ENCODE measurements around the gene TM4SF18.
A peak's percentile ranks its signal among the peaks of the same experiment; 100 is the strongest.
"Not testable (repeated sequence)": the region's sequence is repeated elsewhere in the genome, so short reads cannot be mapped to it uniquely, and the experiment has no call there.

Gene TM4SF18

DNA sequence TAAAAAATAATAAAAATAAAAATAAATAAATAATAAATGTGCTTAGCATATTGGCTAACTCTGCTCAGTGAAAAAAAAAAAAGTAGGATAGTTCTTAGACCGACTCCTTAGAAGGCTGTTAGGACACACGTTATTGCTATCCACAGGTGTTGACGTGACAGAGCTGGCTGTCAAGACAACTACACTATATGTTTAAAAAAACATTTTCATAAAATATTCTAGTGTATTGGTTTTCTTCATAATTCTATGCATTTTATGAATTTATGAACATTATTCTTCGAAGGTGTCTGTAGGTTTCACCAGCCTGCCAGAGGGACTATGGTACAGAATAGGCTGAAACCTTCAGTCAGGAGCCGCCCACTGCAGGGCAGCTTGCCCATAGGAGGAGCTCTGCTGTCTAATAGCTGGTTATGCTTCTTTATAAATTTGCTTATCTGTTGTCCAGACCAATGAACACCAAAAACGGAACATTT, 34.8 kb upstream of the TM4SF18 start:
- no peak for DNase-seq

DNA sequence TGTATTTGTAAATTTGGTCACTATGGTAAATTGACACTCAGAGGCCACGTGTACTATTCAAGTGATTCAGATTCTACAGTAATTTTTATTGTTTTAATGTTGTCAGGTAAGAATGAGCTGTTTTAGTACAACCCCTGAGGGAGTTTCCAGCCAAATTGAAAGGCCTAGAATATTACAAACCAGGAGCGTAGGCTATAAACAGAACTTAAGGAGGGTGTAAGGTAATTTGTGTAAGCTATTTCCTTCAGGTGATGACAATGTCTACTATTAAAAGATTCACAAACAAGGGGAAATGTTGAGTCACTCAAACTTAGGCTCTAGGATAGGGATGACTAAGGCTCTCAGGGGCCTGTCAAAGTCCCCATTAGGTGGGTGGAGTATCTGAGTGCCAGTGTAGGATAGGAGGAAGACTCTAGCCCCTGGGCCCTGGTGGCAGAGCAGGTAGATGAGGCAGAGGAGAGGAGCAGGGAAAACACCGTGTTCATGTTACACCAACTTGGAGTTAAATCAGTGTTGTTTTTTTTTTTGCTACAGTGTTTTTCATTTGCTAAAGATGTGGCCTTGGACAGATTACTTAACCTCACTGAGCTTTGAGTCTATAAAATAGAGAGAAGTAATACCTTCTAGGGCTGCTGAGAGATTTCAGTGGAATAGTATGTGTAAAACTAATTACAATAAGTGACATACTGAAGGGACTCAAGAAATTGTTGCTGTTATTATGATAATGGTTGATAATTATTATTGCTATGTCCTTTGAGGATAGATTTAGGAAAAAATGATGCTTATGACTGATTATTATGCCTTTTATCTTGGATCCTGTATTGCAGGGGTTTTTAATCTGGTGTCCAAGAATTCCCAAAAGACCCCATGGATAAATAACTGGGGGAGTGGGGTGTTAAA, 33.8 kb upstream of the TM4SF18 start:
- no peak for DNase-seq

DNA sequence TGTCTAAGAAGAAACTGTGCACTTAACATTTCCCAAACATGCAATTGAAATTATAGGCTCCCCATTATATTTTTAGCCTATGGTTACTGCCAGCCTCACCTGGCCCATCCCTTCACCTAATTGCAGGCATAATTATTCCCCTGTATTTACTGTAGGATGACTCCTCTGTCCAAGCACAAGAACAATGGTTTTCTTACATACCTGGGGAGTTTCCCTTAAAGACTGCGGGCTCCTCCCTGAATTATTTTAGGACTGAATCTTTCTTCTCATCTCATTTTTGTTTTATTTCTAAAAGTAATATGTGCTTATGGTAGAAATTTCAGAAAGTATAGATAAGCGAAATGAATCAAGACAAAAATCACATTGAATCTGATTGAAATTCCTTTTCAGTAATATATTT, 32.6 kb upstream of the TM4SF18 start:
- DNase-seq, result peak; percentile 85

DNA sequence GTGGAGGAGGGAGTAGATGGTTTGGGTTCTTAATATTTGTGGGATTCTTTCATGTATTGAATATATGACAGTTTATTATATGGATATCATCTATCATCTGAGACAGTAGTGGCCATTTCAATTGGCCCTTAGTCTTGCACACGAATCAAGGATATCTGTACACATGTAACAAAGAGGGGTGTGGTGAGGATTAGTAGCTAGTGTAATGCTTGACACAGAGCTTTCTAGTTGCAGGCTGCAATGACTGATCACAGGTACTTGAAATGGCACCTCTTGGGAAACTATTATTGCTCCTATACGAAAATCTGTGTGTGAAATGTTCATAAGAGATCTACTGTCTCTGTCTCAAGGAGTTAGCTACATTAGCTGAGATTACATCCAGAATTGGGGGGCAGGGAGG, 31.2 kb upstream of the TM4SF18 start:
- DNase-seq, result no peak

DNA sequence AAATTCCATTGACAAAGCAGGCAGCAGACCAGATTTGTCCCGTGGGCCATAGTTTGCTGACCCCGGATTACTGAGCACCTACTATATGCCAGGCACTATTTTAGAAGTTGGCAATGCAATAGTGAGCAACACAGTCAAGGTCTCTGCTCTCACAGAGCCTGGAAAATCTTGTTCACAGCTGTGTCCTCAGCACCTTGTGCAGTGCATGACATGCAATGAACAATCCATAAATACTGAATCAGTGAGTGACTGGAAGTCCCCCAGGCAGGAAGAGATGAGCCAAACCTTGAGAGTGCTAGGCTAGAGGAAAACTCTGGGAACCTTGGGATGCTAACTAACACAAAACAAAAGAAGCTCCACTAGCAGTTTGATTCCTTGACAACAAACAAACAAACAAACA, 29.6 kb upstream of the TM4SF18 start:
- no peak for DNase-seq

DNA sequence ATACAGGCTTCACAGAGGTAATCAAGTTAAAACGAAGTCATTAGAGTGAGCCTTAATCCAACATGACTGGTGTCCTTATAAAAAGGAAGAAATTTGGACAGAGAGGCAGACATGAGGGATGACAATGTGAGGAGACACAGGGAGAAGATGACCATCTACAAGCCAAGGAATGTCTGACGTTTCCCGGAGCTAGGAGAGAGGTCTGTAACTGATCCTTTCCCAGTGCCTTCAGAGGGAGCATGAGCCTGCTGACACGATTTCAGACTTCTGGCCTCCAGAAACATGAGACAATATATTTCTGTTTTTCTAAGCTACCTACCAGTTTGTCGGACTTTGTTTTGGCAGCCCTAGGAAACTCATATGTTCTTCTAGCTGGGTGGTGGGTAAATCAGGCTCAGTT, 28.9 kb upstream of the TM4SF18 start:
- DNase-seq, result no peak

DNA sequence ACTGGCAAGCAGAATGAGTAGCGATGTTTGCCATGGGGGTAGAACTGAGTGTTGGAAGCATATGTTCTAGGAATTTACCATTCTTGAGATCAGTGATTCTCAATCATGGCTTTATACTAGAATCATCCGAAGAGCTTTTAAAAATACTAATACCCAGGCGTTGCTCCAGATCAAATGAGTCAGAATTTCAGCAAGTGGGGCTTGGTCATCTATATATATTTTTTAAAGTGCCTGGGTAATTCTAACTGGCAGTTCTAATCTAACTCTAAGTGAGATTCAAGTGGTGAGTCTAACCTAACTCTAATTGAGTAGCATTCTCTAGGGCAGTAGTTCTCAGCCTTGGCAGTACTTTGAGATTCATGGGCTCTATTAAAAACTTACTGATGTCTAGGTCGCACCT, 23.2 kb upstream of the TM4SF18 start:
- DNase-seq, result no peak

DNA sequence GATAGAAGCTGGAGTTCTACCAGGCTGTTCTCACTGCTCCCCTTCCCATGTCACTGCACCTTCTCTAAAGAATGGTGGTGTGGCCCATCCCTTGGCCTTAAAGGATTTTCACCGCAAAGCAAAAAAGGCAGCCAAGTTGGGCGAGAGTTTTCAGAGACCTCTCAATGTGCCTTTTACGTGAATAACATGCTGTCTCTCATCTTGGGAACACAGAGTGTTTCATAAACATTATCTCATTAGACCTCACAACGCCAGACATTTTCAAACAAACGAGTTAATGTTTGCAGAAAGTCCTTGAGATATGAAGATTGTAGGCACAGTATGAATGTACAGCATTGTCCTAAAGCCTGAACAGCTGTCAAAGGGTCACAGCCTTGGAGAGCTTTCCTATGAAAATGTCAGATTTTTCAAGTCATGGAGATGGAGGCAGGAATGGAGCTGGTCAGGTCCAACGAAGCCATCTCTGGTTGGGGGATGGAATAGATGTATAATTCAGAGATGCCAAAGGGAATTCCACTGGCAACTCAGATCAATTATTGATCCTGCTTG, 22.7 kb upstream of the TM4SF18 start:
- no peak for DNase-seq

DNA sequence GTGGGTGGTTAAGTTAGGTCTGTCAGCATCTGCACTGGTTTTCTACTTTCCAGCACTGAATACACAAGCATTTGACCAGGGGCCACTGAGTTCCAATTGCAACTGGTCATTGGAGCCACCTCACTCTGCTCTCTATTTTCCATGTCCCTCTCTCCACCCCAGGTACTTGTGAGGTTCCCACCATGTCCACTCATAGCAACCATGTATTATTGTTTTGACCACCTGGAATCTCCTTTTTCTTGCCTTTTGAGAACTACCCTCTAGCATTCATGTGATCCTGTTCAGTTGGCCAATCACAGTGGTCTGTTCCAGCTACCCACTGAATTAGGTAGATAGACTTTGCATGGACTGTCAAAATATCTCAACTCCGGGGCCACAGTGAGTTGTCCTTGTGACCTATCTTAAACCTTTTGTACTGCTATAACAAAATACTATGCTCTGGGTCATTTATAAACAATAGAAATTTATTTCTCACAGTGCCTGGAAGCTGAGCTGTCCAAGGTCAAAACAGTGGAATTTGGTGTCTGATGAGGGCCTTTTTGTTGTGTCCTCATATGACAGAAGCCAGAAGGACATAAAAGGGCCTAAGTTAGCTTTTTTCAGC, 20.2 kb upstream of the TM4SF18 start:
- no peak for DNase-seq

DNA sequence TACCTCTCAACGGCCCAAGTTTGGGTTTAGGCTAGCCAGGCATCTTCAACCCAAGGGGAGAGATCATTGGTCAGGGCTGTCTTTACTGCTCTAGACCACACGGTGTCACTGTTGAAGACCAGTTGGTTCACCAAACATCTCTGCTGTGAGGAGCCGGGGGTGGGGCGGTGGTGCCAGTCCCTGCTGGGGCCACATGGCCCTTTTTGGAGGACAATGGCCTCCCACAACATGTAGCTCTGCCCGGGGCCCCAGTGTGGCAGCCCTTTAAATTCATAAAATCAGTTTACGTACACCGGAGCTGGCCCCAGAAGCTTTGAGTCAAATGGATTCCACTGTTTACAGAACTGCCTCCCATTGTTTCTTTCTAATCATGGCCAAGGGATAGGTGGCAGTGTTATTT, 19.1 kb upstream of the TM4SF18 start:
- peak; percentile 87 for DNase-seq

DNA sequence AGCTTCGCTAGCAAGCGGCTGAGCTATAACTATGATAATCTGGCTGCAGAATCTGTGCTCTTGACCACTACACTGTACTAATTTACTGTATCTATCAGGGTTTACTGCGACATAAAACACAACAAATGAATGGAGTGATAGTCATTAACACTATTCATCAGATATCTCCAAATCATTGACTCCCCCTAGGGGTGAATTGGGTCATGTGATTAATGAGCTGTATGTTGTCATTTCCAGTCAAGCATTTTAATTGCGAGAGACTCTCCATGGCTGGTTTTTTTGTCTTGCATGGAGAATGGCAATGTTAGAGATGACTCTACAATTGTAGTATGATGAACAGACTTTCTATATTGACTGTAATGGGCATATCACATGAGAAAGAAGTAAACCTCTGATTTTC, 10.5 kb upstream of the TM4SF18 start:
- DNase-seq, result no peak

DNA sequence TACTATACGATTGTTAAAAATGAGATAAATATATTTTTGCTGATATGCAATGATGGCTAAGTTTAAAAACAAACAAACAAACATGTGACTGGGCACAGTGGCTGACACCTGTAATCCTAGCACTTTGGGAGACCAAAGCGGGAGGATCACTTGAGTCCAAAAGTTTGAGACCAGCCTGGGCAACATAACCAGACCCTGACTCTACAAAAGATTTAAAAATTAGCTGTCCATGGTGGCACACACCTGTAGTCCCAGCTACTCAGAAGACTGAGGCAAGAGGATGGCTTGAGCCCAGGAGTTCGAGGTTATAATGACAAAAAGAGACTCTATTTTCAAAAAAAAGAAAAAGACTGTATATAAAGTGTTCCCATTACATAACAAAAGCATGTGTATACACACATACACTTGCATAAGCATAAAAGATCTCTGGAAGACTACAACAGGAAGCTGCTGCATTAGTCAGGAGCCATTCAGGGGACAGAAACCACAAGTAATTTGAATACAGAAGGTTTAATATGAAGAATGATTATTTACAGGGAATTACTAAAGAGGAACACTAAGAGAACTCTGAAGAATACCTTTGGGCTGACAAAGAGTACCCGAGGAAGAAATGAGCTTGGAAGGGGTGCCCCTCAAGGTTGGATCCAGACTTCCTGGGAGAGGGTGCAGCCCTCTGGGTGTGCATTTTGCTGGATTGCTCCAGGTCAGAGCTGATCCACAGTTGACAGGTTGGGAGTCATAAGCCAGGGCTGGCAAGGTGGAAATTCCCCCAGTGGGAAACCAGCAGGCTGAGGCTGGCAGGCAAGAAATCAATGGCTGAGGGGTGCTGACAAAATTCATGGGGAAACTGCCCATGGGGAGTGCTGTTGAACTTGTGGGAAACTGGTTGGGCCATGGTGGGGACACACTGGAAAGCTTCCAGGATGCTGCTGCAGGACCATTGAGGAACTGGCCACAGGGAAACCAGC, 9.3 kb upstream of the TM4SF18 start:
- no peak for DNase-seq

DNA sequence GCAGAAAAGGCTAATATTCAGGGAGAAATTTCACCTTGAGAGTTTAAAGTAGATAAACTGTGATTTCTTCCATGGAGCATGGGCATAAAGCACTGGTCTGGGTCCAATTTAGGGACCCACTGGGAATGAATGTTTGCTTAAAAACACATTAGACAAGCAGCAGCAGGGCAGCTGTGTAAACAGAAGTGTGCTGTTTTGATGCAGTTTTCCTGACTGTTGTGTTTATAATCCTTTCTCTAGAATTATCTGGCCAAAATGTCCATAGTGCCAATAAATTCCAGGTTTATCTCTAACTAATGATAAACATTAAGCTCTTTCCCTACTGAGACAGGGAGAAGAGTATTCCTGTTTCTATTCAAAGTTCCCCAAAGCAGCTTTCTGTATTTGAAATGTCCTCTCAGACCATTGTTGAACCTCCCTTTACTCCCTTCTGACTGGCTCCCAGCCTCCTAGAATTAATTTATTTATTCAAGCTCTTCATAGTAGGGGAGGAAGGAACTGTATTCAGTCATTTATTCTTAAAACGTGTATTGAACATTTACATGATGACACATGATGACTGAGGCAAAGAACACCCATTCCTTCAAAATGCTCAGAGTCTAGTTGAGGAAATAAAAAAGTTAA, 7.0 kb upstream of the TM4SF18 start:
- peak; percentile 84 for DNase-seq

DNA sequence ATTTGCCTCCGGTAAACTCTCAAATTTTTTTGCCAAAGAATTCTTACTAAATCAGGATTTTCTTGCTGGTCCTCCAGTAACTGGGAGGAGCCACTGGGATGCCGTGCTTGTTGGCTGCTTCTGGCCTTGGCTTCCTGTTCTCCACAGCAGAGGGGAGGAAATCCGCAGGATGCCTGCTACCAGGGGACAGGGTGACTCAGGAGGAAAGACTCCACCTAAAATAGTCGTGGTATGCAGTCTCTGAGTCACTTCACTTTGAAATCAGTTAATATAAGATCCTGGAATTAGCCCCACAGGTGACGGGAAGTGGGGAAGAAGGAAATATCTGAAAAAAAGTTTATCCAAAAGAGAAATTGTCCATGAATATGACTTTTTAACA, 6.5 kb upstream of the TM4SF18 start:
- peak; percentile 75 for DNase-seq

DNA sequence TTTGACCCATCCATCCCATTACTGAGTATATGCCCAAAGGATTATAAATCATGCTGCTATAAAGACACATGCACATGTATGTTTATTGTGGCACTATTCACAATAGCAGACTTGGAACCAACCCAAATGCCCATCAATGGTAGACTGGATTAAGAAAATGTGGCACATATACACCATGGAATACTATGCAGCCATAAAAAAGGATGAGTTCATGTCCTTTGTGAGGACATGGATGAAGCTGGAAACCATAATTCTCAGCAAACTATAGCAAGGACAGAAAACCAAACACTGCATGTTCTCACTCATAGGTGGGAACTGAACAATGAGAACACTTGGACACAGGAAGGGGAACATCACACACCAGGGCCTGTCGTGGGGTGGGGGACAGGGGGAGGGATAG, 4.0 kb upstream of the TM4SF18 start:
- not testable (repeated sequence) for DNase-seq

DNA sequence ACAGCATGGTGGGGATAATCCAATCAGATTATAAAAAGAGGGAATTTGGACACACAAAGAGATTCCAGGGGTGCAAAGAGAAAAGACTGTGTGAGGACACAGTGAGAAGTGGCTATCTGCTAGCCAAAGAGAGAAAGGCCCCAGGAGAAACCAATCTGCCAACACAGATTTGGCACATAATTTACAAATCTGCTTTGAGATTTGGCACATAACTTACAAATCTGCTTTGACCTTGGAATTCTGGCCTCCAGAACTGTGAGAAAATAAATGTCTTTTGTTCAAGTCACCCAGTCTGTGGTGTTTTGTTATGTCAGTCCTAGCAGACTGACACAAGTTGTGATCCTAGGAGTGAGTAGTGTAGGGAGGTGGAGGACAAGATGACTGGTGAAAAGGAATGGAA, 3.5 kb upstream of the TM4SF18 start:
- no peak for DNase-seq

DNA sequence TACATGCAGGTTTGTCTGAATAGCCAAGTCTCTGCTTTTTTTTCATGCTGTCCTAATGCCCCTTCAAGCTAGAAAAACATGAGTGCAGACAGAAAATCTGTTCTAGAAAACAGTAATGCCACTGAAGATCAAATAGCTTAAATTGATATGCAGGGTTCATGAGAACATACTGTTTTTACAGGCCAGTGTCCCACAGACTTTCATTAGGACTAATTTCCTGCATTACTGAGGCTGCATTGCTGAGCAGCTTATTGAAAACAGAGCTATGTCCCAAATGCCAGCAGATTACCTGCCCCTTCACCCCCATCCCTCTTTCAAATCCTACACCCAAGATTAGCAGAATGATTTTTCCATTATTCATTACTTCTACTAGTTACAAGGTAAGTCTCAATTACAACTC, 665 bp downstream of the TM4SF18 start:
- DNase-seq, result no peak

DNA sequence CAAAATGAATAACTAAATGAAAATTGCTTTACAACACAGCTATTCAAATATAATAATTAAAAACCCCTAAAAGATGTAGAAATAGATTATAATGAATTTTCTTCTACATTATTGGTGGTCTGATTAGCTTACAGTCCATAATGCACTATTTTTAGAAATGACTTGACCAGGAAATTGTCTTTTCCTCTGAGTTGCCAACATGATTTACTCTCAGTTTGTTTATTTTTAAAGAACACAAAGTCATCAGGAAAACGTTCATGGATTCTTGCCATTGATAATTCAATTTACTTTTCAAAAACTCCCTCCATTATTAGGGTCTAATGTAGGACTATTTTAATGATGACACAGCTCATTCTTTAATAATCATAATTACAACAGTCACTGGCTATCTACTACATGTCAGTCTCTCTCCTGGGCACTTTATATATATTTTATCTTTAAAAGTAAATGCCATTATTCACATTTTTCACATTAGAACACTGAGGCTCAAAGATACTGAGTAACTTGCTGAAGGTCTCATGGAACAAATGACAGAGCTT, 1.1 kb downstream of the TM4SF18 start:
- no peak for DNase-seq

DNA sequence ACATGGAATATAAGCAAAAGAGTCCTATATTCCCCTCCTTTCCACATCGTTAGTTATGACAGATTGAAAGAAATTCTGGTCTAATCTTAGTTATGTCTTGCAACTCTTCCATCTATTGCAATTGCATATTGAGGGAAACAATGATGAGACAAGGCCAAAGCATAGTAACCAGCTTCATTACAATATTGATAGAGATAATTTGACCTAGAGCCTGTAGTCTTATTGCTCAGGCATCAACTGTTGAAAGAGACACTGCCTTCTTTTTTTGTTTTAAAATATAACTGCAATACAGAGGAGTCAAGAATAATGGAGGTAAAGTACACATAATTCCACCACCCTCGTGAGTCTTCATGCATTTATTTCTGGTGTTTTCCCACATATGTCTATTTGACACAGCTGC, 2.0 kb downstream of the TM4SF18 start:
- no peak for DNase-seq

DNA sequence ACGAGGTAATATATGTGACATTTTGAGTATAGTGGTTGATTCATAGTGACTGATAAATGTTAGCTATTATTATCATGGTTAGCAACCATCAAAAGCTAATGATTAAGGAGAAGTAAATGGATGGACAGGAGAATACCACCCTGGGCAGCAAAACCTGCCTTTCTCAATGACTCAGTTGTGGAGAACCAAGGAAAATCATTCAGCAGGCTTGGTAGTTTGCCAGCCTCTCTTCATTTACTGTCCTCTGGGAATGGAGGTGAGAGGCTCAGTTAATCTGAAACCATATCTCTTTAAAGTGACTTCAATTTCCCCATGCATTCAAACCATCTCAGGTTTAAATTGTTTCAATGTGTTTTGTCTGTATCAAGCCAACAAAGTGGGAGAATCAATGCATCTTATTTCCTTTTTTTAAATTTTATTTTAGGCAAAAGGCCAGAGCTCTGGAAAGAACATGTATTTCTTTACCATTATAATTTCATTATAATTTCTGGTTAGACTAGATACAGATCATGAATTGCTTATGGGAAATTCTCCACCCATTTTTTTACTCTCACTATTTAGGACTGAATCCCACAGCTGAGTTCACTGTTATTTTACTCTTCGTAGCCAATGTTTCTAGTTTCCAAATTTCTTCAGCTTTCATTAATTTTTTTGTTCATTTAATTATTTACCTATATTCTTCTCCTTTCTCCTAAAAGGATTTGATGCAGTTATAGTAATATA, 2.7 kb downstream of the TM4SF18 start:
- DNase-seq, result no peak

DNA sequence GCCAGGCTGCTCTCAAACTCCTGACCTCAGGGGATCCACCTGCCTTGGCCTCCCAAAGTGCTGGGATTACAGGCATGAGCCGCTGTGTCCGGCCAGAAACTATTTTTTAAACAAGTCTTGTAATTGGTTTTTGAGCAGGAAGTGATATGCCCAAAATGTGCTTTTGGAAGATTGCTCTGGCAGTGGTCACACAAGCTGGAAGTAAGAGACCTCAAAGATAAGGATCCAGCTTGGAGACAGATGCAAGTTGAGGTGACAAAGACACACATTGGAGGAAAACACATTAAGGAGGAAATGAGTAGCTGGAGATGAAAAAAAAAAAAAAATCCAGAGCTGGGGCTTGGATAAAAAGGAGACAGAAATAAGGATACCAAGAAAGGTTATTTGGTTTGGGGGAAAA, 6.3 kb downstream of the TM4SF18 start:
- no peak for DNase-seq

DNA sequence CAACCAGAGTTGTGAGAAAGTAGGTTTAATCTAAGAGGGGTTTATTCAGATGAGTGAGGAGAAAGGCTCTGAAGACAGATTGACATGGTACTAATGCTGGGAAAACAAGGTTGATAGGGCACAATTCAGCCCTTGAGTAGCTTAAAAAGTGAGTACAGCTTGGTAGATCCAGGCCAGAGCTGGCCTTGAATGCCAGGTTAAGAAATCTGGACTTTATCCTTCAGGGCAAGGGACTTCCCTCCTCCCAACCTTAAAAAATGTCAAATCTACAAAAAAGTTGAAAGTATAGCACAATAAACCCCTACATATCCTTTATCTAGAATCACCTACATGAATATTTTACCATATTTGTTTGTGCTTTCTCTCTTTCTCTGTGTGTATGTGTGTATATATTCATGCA, 7.9 kb downstream of the TM4SF18 start:
- DNase-seq, result no peak

All from COR-L47 (cell line).